Neural cell (in vitro differentiated cells): ENCODE data around the gene ADARB2.

ENCODE experiments used
- CTCF ChIP-seq: fragments of 450-650 bp; IDR thresholded peaks from 2 replicates; pipeline ENCODE4 v1.5.1; 2014; ENCODE audit warnings: antibody characterized with exemption, mild to moderate bottlenecking, moderate library complexity; ENCODE audit not compliant: poor library complexity, severe bottlenecking
- EZH2 ChIP-seq: fragments of 200-600, 300-800 bp; shearing (Covaris generic), sonication (generic); IDR thresholded peaks from 2 replicates; pipeline ENCODE4 v1.6.1; 2014; ENCODE audit warnings: antibody characterized with exemption, low read length, borderline replicate concordance, mild to moderate bottlenecking; ENCODE audit not compliant: insufficient read depth, poor library complexity, severe bottlenecking
- REST ChIP-seq: IDR thresholded peaks from 2 replicates; pipeline ENCODE4 v1.6.1; 2012; ENCODE audit warnings: borderline replicate concordance
- SMC3 ChIP-seq: fragments of 450-650 bp; conservative IDR thresholded peaks from 2 replicates; pipeline ENCODE4 v1.6.1; 2014; ENCODE audit warnings: antibody characterized with exemption, mild to moderate bottlenecking, moderate library complexity; ENCODE audit not compliant: poor library complexity

DNA sequence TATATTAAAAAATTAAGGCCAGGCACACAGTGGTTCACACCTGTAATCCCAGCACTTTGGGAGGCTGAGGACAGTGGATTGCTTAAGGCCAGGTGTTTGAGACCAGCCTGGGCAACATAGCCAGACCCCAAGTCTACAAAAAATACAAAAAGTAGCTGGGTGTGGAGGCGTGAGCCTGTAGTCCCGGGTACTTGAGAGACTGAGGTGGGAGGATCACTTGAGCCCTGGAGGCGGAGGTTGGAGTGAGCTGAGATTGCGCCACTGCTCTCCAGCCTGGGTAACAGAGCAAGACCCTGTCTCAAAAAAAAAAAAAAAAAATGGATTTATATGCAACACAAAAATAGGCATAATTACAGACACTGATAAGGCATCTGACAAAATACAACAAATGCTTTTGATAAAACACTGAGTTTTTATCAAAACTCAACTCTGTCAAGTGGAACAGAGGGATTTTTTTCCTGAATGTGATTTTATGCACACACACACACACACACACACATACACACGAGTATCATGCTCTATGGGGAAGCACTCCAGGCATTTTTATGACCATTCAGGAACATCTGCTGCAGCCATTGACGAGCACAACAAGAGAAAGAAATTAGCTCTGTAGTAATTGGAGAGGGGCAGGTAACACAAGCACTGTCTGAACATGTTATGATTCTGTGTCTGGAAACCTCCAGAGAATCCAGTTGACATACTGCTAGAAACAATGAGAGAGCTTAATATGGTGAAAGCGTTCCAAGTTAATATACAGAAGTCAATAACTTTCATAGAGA is 488.0 kb downstream of the ADARB2 start:
- TF ChIP-seq CTCF (no peak), SMC3 (no peak), EZH2 (no peak), REST (no peak)
